Loucy (cell line): ENCODE results near the gene EML5.

Source experiments
- CTCF ChIP-seq: fragments of 200-600 bp; sonication (generic); conservative IDR thresholded peaks from 2 replicates; pipeline ENCODE4 v1.5.1; 2014; ENCODE audit warnings: mild to moderate bottlenecking, antibody characterized with exemption, low read length
- EZH2phosphoT487 ChIP-seq: fragments of 200-600 bp; IDR thresholded peaks from 2 replicates; pipeline ENCODE4 v1.6.1; 2018; ENCODE audit warnings: antibody characterized with exemption, mild to moderate bottlenecking, moderate library complexity, borderline replicate concordance

DNA sequence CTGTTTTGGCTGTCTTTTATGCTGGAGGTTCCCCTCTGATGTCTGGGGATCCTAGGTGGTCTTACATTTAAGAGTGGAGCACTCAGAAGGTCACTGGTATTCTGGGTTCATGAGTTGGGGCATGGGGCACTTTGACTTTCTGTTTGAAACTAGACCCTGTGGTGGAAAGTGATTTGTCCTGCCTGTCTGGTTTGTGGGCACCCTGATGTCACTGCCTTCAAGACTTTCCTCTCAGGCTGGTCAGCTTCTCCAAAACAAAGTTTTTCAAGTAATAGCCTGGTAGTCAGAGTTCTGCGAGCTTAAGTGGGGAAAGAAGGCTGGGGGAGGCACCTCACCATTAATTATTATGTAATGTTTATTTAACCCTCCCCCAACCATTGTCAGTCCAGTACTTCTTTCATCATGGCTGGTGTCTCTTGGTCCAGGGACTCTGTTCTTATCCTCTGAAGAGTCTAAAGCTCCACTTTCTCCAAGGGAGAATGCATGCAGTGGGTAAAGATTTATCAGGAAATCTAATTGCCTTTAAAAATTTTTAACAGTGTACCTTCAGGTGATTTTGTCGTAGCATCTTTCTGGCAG is 194.6 kb downstream of the EML5 start:
- TF ChIP-seq EZH2phosphoT487 (no peak), CTCF (no peak)
